Measurements from ENCODE around the gene RAB3C.

Gene RAB3C

GRCh38 chr5:58857609-58858008 is 274.7 kb downstream of the RAB3C start:
- H3K4me1 Mint-ChIP-seq (ENCODE audit: low read depth) = peaks cover 6% of the 10 kb centered on the region
- intact Hi-C loops (cut with micrococcal nuclease) = loop anchor here (10.0 kb wide), 2 partner anchors 1083 to 1563 kb away; no protein-coding TSS in a partner anchor
- no peaks in the 10 kb centered on the region for H3K27me3 Mint-ChIP-seq
- no peaks in the 10 kb centered on the region for H3K9me3 Mint-ChIP-seq
- H3K4me3 Mint-ChIP-seq = no peak overlapping the region
- no peaks in the 10 kb centered on the region for H3K36me3 Mint-ChIP-seq (ENCODE audit: low read depth)
- H3K27ac Mint-ChIP-seq = no peak overlapping the region

- intact Hi-C loops (cut with micrococcal nuclease) = no loop called here
- H3K4me1 Mint-ChIP-seq (ENCODE audit: low read depth) = no peaks in the 10 kb centered on the region
- no peaks in the 10 kb centered on the region for H3K36me3 Mint-ChIP-seq (ENCODE audit: low read depth)
- H3K27me3 Mint-ChIP-seq = no peaks in the 10 kb centered on the region
- H3K4me3 Mint-ChIP-seq = no peak overlapping the region
- H3K27ac Mint-ChIP-seq = no peak overlapping the region
- no peaks in the 10 kb centered on the region for H3K9me3 Mint-ChIP-seq
Observed at GRCh38 chr5:58860680-58861079, 277.8 kb downstream of the RAB3C start.

GRCh38 chr5:58868931-58869330 is 286.1 kb downstream of the RAB3C start:
- Mint-ChIP-seq H3K36me3 (ENCODE audit: low read depth) (no peaks in the 10 kb centered on the region), H3K27ac (no peak overlapping the region), H3K4me3 (no peak overlapping the region), H3K4me1 (ENCODE audit: low read depth) (no peaks in the 10 kb centered on the region), H3K9me3 (no peaks in the 10 kb centered on the region), H3K27me3 (peaks cover 3% of the 10 kb centered on the region)
- intact Hi-C loops (cut with micrococcal nuclease) = no loop called here

- peaks cover 7% of the 10 kb centered on the region for H3K27me3 Mint-ChIP-seq
- H3K4me1 Mint-ChIP-seq (ENCODE audit: low read depth) = no peaks in the 10 kb centered on the region
- H3K9me3 Mint-ChIP-seq = no peaks in the 10 kb centered on the region
- no peaks in the 10 kb centered on the region for H3K36me3 Mint-ChIP-seq (ENCODE audit: low read depth)
- H3K4me3 Mint-ChIP-seq = no peak overlapping the region
- intact Hi-C loops (cut with micrococcal nuclease) = no loop called here
- no peak overlapping the region for H3K27ac Mint-ChIP-seq
Observed at GRCh38 chr5:58871648-58872242, 288.9 kb downstream of the RAB3C start.

- H3K4me1 Mint-ChIP-seq (ENCODE audit: low read depth) = no peaks in the 10 kb centered on the region
- H3K27me3 Mint-ChIP-seq = peaks cover 9% of the 10 kb centered on the region
- H3K27ac Mint-ChIP-seq = no peak overlapping the region
- intact Hi-C loops (cut with micrococcal nuclease) = no loop called here
- H3K36me3 Mint-ChIP-seq (ENCODE audit: low read depth) = no peaks in the 10 kb centered on the region
- no peaks in the 10 kb centered on the region for H3K9me3 Mint-ChIP-seq
- H3K4me3 Mint-ChIP-seq = no peak overlapping the region
Observed at GRCh38 chr5:58872670-58873273, 289.9 kb downstream of the RAB3C start.

- H3K27me3 Mint-ChIP-seq = peaks cover 9% of the 10 kb centered on the region
- no peak overlapping the region for H3K4me3 Mint-ChIP-seq
- H3K36me3 Mint-ChIP-seq (ENCODE audit: low read depth) = no peaks in the 10 kb centered on the region
- H3K27ac Mint-ChIP-seq = no peak overlapping the region
- intact Hi-C loops (cut with micrococcal nuclease) = no loop called here
- H3K9me3 Mint-ChIP-seq = no peaks in the 10 kb centered on the region
- no peaks in the 10 kb centered on the region for H3K4me1 Mint-ChIP-seq (ENCODE audit: low read depth)
Observed at GRCh38 chr5:58875599-58875998, 292.7 kb downstream of the RAB3C start.

GRCh38 chr5:58885260-58885659 is 302.4 kb downstream of the RAB3C start:
- H3K27me3 Mint-ChIP-seq = peaks cover 8% of the 10 kb centered on the region
- no peaks in the 10 kb centered on the region for H3K9me3 Mint-ChIP-seq
- H3K4me1 Mint-ChIP-seq (ENCODE audit: low read depth) = peaks cover 8% of the 10 kb centered on the region
- intact Hi-C loops (cut with micrococcal nuclease) = no loop called here
- no peak overlapping the region for H3K4me3 Mint-ChIP-seq
- no peak overlapping the region for H3K27ac Mint-ChIP-seq
- no peaks in the 10 kb centered on the region for H3K36me3 Mint-ChIP-seq (ENCODE audit: low read depth)

- peaks cover 10% of the 10 kb centered on the region for H3K4me1 Mint-ChIP-seq (ENCODE audit: low read depth)
- intact Hi-C loops (cut with micrococcal nuclease) = no loop called here
- H3K27me3 Mint-ChIP-seq = peaks cover 8% of the 10 kb centered on the region
- H3K27ac Mint-ChIP-seq = no peak overlapping the region
- no peaks in the 10 kb centered on the region for H3K36me3 Mint-ChIP-seq (ENCODE audit: low read depth)
- H3K4me3 Mint-ChIP-seq = no peak overlapping the region
- H3K9me3 Mint-ChIP-seq = no peaks in the 10 kb centered on the region
Observed at GRCh38 chr5:58886315-58887207, 303.7 kb downstream of the RAB3C start.

GRCh38 chr5:58887311-58887710 is 304.4 kb downstream of the RAB3C start:
- Mint-ChIP-seq H3K27me3 (peaks cover 10% of the 10 kb centered on the region), H3K36me3 (ENCODE audit: low read depth) (no peaks in the 10 kb centered on the region), H3K9me3 (no peaks in the 10 kb centered on the region), H3K4me3 (no peak overlapping the region), H3K27ac (no peak overlapping the region), H3K4me1 (ENCODE audit: low read depth) (peaks cover 13% of the 10 kb centered on the region)
- intact Hi-C loops (cut with micrococcal nuclease) = no loop called here

GRCh38 chr5:58887721-58888409 is 305.0 kb downstream of the RAB3C start:
- Mint-ChIP-seq H3K4me3 (no peak overlapping the region), H3K27ac (no peak overlapping the region)
- intact Hi-C loops (cut with micrococcal nuclease) = no loop called here

GRCh38 chr5:58890265-58890664 is 307.4 kb downstream of the RAB3C start:
- Mint-ChIP-seq H3K36me3 (ENCODE audit: low read depth) (no peaks in the 10 kb centered on the region), H3K9me3 (no peaks in the 10 kb centered on the region), H3K4me1 (ENCODE audit: low read depth) (peaks cover 13% of the 10 kb centered on the region), H3K27ac (no peak overlapping the region), H3K27me3 (peaks cover 10% of the 10 kb centered on the region), H3K4me3 (no peak overlapping the region)
- intact Hi-C loops (cut with micrococcal nuclease) = loop anchor here (5.0 to 10.0 kb wide), 2 partner anchors 285 to 492 kb away; no protein-coding TSS in a partner anchor

More at GRCh38 chr5:58887721-58888409, 305.0 kb downstream of the RAB3C start:
- Mint-ChIP-seq H3K36me3 (ENCODE audit: low read depth) (no peaks in the 10 kb centered on the region), H3K27me3 (peaks cover 10% of the 10 kb centered on the region), H3K4me1 (ENCODE audit: low read depth) (peaks cover 13% of the 10 kb centered on the region), H3K9me3 (no peaks in the 10 kb centered on the region)

GRCh38 chr5:58890701-58891085 is 307.8 kb downstream of the RAB3C start:
- Mint-ChIP-seq H3K4me1 (ENCODE audit: low read depth) (peaks cover 13% of the 10 kb centered on the region), H3K9me3 (no peaks in the 10 kb centered on the region), H3K36me3 (ENCODE audit: low read depth) (no peaks in the 10 kb centered on the region), H3K4me3 (no peak overlapping the region), H3K27me3 (peaks cover 10% of the 10 kb centered on the region), H3K27ac (no peak overlapping the region)
- intact Hi-C loops (cut with micrococcal nuclease) = loop anchor here (1.0 to 10.0 kb wide), 3 partner anchors 117 to 492 kb away; no protein-coding TSS in a partner anchor

- no peak overlapping the region for H3K4me3 Mint-ChIP-seq
- no peaks in the 10 kb centered on the region for H3K9me3 Mint-ChIP-seq
- H3K27ac Mint-ChIP-seq = no peak overlapping the region
- H3K36me3 Mint-ChIP-seq (ENCODE audit: low read depth) = no peaks in the 10 kb centered on the region
- peaks cover 10% of the 10 kb centered on the region for H3K27me3 Mint-ChIP-seq
- intact Hi-C loops (cut with micrococcal nuclease) = loop anchor here (1.0 to 10.0 kb wide), 3 partner anchors 116 to 491 kb away; no protein-coding TSS in a partner anchor
- H3K4me1 Mint-ChIP-seq (ENCODE audit: low read depth) = peaks cover 13% of the 10 kb centered on the region
Observed at GRCh38 chr5:58891086-58891970, 308.5 kb downstream of the RAB3C start.

Measured in dendritic cell treated with granulocyte-macrophage colony-stimulating factor and Interleukin-4, amounts not matched to agents 40 ng/mL and 50 ng/mL, for 4 days (primary cell).